H7 (cell line): ENCODE data around the gene TNPO2. TPM values are rescaled to one million over a fixed set of nuclear protein-coding genes. Genes with fewer than 3 reads are reported as not detected.
"Not testable (repeated sequence)": the region's sequence is repeated elsewhere in the genome, so short reads cannot be mapped to it uniquely, and the experiment has no call there.

ENCODE experiments used
- DNase-seq: peaks from one replicate; pipeline ENCODE4 v3.0.0; 2012
- H3K27me3 ChIP-seq: 2 replicates; pipeline ENCODE4 v1.6.0; 2011; ENCODE audit warnings: mild to moderate bottlenecking, low read length; ENCODE audit not compliant: control insufficient read depth, insufficient read depth
- H3K36me3 ChIP-seq: replicated peaks from 2 replicates; pipeline ENCODE4 v1.5.1; 2011; ENCODE audit warnings: low read length; ENCODE audit not compliant: control insufficient read depth, insufficient read depth
- H3K4me3 ChIP-seq: 2 replicates; pipeline ENCODE4 v1.5.1; 2011; ENCODE audit warnings: low read depth, mild to moderate bottlenecking, control low read depth, low read length, moderate library complexity; ENCODE audit not compliant: insufficient read depth
- total RNA-seq: library from RNA; depleted of rRNA; stranded (reverse); fragments of >200 nt; shearing (Covaris generic); gene quantifications from 2 replicates; pipeline ENCODE4 v1.2.3, GENCODE V29; 2014

TNPO2 gene
- total RNA-seq, 1 experiment from 2014 or later = 34.1 TPM

- no peak for DNase-seq
- Histone ChIP-seq H3K36me3 (peaks cover 48% of the 10 kb centered on the region), H3K4me3 (no peak overlapping the region), H3K27me3 (no peaks in the 10 kb centered on the region)
Observed at GRCh38 chr19:12705169-12705568, 18.6 kb downstream of the TNPO2 start.

- DNase-seq = peak; percentile 98
- Histone ChIP-seq H3K36me3 (peaks cover 50% of the 10 kb centered on the region), H3K4me3 (no peak overlapping the region)
Observed at GRCh38 chr19:12703046-12703445, 20.7 kb downstream of the TNPO2 start.

GRCh38 chr19:12701596-12702282 lies 22.0 kb downstream of the TNPO2 start:
- Histone ChIP-seq H3K27me3 (no peaks in the 10 kb centered on the region), H3K36me3 (peaks cover 48% of the 10 kb centered on the region), H3K4me3 (no peak overlapping the region)
- DNase-seq = peak; percentile 43

More at GRCh38 chr19:12703046-12703445, 20.7 kb downstream of the TNPO2 start:
- H3K27me3 ChIP-seq = no peaks in the 10 kb centered on the region

GRCh38 chr19:12698138-12698537 lies 25.6 kb downstream of the TNPO2 start:
- no peak overlapping the region for H3K4me3 ChIP-seq
- H3K36me3 ChIP-seq = peaks cover 27% of the 10 kb centered on the region
- no peak for DNase-seq
- H3K27me3 ChIP-seq = no peaks in the 10 kb centered on the region

- H3K27me3 ChIP-seq, DNase-seq, H3K4me3 ChIP-seq: not testable (repeated sequence)
- peaks cover 22% of the 10 kb centered on the region for H3K36me3 ChIP-seq
Observed at GRCh38 chr19:12697425-12697824, 26.3 kb downstream of the TNPO2 start.

GRCh38 chr19:12696366-12697335 lies 27.1 kb downstream of the TNPO2 start, which contains the start of gene FBXW9:
Gene FBXW9, minus strand, starts transcription at chr19:12696631. Its CDS starts 50 bp downstream, at chr19:12696581.
- Histone ChIP-seq H3K27me3 (no peaks in the 10 kb centered on the region), H3K4me3 (peak within 1 kb of the TSS; percentile 81), H3K36me3 (peaks cover 16% of the 10 kb centered on the region)
- peak; percentile 99 for DNase-seq

- Histone ChIP-seq H3K4me3 (peak overlapping the region; percentile 81), H3K36me3 (peaks cover 10% of the 10 kb centered on the region), H3K27me3 (no peaks in the 10 kb centered on the region)
- no peak for DNase-seq
Observed at GRCh38 chr19:12695997-12696365, 27.8 kb downstream of the TNPO2 start.

GRCh38 chr19:12695514-12695913 lies 28.2 kb downstream of the TNPO2 start:
- Histone ChIP-seq H3K36me3 (peaks cover 9% of the 10 kb centered on the region), H3K4me3 (peak overlapping the region; percentile 2; the same call in 1 of the 2 replicates), H3K27me3 (no peaks in the 10 kb centered on the region)
- DNase-seq = no peak

GRCh38 chr19:12695096-12695495 lies 28.6 kb downstream of the TNPO2 start:
- no peak for DNase-seq
- H3K36me3 ChIP-seq = peaks cover 8% of the 10 kb centered on the region
- H3K27me3 ChIP-seq = no peaks in the 10 kb centered on the region
- no peak overlapping the region for H3K4me3 ChIP-seq

- peak; percentile 37 for DNase-seq
- Histone ChIP-seq H3K27me3 (no peaks in the 10 kb centered on the region), H3K36me3 (peaks cover 4% of the 10 kb centered on the region), H3K4me3 (no peak overlapping the region)
Observed at GRCh38 chr19:12694641-12695040, 29.1 kb downstream of the TNPO2 start.

- Histone ChIP-seq H3K36me3 (peaks cover 2% of the 10 kb centered on the region; the same call in 1 of the 2 replicates), H3K4me3 (no peak overlapping the region), H3K27me3 (no peaks in the 10 kb centered on the region)
- no peak for DNase-seq
Observed at GRCh38 chr19:12692960-12693359, 30.8 kb downstream of the TNPO2 start.

- DNase-seq = peak; percentile 52
- Histone ChIP-seq H3K4me3 (no peak overlapping the region), H3K27me3 (no peaks in the 10 kb centered on the region), H3K36me3 (peaks cover 2% of the 10 kb centered on the region; the same call in 1 of the 2 replicates)
Observed at GRCh38 chr19:12689581-12690216, 34.0 kb downstream of the TNPO2 start.

- H3K4me3 ChIP-seq = no peak overlapping the region
- no peak for DNase-seq
- peaks cover 2% of the 10 kb centered on the region; the same call in 1 of the 2 replicates for H3K36me3 ChIP-seq
- no peaks in the 10 kb centered on the region for H3K27me3 ChIP-seq
Observed at GRCh38 chr19:12689012-12689411, 34.7 kb downstream of the TNPO2 start.

GRCh38 chr19:12687496-12688196 lies 36.1 kb downstream of the TNPO2 start, which contains the start of gene GNG14:
Gene GNG14, plus strand, starts transcription at chr19:12687998. Its CDS starts 51 bp downstream, at chr19:12688049.
- peak; percentile 56 for DNase-seq
- H3K4me3 ChIP-seq = no peak within 1 kb of the TSS
- no peaks in the 10 kb centered on the region for H3K36me3 ChIP-seq
- no peaks in the 10 kb centered on the region for H3K27me3 ChIP-seq
